OCI-M1 (cell line): ENCODE results near the gene GUCY1A2.

ENCODE experiments used
- DNase-seq: peaks from one replicate; lab custom pipeline; 2025; lab: John Stamatoyannopoulos, UW

GUCY1A2 gene

GRCh38 chr11:106998916-106999188 is 19.4 kb downstream of the GUCY1A2 start:
- no peak for DNase-seq

- DNase-seq = no peak
These were observed 20.0 kb downstream of the GUCY1A2 start for GRCh38 chr11:106998116-106998915.

- DNase-seq = no peak
These were observed 21.0 kb downstream of the GUCY1A2 start for GRCh38 chr11:106997227-106997626.

GRCh38 chr11:106996691-106997090 is 21.6 kb downstream of the GUCY1A2 start:
- no peak for DNase-seq

GRCh38 chr11:106990331-106990730 is 27.9 kb downstream of the GUCY1A2 start:
- DNase-seq = no peak

GRCh38 chr11:106989078-106989455 is 29.2 kb downstream of the GUCY1A2 start:
- no peak for DNase-seq

GRCh38 chr11:106988151-106989077 is 29.9 kb downstream of the GUCY1A2 start:
- DNase-seq = peak; percentile 30

GRCh38 chr11:106986673-106987072 is 31.6 kb downstream of the GUCY1A2 start:
- DNase-seq = no peak

GRCh38 chr11:106986261-106986660 is 32.0 kb downstream of the GUCY1A2 start:
- no peak for DNase-seq

- DNase-seq = peak; percentile 3
These were observed 34.3 kb downstream of the GUCY1A2 start for GRCh38 chr11:106983991-106984390.

GRCh38 chr11:106983261-106983660 is 35.0 kb downstream of the GUCY1A2 start:
- no peak for DNase-seq

- no peak for DNase-seq
These were observed 43.4 kb downstream of the GUCY1A2 start for GRCh38 chr11:106974831-106975230.

- no peak for DNase-seq
These were observed 46.4 kb downstream of the GUCY1A2 start for GRCh38 chr11:106971864-106972263.

GRCh38 chr11:106969644-106970355 is 48.5 kb downstream of the GUCY1A2 start:
- no peak for DNase-seq

GRCh38 chr11:106962995-106963394 is 55.3 kb downstream of the GUCY1A2 start:
- DNase-seq = no peak

- no peak for DNase-seq
These were observed 56.8 kb downstream of the GUCY1A2 start for GRCh38 chr11:106961518-106961917.

GRCh38 chr11:106961048-106961447 is 57.2 kb downstream of the GUCY1A2 start:
- no peak for DNase-seq

- DNase-seq = no peak
These were observed 58.5 kb downstream of the GUCY1A2 start for GRCh38 chr11:106959800-106960199.

GRCh38 chr11:106959386-106959785 is 58.9 kb downstream of the GUCY1A2 start:
- no peak for DNase-seq

GRCh38 chr11:106958517-106959248 is 59.6 kb downstream of the GUCY1A2 start:
- DNase-seq = no peak

GRCh38 chr11:106957030-106957482 is 61.2 kb downstream of the GUCY1A2 start:
- no peak for DNase-seq

- no peak for DNase-seq
These were observed 68.2 kb downstream of the GUCY1A2 start for GRCh38 chr11:106950067-106950491.
